ENCODE data around the gene TLCD1.
"Not testable (repeated sequence)": the region's sequence is repeated elsewhere in the genome, so short reads cannot be mapped to it uniquely, and the experiment has no call there.

TLCD1 gene

DNA sequence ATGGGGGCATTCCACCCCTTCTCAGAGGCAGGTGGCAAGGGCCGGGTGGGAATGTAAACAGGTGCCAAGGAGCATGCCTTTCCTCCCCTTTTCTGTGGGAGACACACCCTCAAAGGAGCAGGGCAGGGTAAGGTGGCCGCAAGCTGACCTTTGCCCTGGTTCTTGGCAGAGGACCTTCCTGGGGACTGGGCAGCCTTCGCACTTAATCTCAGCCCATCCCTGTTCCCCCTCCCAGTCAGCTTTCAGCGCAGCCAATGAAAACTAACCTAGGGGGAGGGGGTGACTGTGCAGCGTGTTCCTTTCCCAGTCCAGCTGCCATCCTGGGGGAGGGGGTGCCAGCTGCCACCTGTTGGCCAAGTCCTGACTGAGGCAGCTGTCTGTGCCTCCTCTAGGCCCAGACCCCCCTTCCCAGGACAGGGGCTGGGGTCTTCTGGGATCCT is 20.6 kb upstream of the TLCD1 start:
- DNase-seq (ENCODE audit: low spot score), result peak; percentile 67

DNA sequence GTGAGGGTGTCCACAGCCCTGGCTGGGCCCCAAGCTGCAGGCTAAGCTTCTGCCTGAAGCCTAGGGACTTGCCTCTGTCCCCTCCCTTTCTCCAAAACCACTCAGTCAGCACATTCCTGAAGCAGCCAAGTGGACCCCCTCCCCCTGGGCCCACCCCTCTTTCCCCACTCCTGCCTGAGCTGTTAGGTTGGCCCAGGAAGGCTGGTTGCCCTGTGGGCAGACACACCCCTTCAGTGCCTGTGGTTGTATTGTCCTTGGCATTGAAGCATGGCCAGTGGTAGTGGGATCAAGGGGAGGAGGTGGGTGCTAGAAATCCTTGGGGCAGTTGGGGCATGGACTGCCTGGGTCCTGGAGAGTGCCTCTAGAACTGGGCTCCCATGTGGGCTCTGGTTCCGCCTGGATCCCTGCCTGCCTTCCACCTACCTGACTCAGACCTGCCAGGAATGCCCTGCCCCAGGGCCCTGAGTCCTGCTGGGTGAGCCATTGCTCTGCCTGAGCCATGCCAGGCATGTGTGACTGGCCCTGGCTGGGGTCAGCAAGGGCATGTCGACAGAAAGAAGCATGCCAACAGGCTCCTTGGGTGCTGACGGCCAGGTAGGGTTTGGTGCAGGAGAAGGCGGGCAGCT is 19.9 kb upstream of the TLCD1 start:
- peak; percentile 92 for DNase-seq (ENCODE audit: low spot score)

DNA sequence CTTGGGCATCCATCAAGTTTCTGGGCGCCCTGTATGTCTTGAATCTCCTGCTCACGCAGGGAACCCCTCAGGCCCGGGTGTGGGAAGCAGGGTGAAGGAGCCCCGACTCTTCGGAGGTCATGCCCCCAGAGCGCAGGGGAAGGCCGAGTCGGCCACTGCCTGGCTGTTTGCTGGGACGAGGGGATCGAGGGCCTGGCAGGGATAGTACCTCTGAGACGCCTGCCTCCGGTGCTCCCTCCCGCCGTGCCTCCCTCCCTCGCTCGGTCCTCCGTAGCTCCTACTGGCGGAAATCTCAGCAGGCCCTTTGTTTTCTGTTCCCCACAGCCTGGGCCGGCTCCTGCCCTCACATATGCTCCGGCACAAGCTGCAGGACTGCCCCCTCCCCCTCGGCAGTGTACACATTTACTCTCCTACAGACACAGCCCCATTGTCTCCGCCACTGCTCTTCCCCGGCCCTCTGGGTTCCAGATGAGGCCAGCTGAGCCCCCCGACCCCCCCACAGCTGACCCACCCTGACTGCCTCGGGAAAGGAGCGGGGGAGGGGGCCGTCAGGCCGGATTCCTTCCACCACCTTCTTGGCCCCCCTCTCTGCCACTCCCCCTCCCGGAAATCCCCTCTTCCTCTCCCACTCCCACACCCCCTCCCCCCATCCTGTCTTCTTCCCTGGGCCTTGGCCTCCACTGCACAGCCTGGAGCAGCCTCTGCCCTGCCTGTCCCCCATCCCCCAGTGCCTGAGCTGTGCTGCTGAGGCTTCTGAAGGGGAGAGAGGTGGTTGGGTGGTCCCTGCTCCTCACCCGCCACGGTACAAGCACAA is 19.1 kb upstream of the TLCD1 start:
- peak; percentile 63 for DNase-seq (ENCODE audit: low spot score)

DNA sequence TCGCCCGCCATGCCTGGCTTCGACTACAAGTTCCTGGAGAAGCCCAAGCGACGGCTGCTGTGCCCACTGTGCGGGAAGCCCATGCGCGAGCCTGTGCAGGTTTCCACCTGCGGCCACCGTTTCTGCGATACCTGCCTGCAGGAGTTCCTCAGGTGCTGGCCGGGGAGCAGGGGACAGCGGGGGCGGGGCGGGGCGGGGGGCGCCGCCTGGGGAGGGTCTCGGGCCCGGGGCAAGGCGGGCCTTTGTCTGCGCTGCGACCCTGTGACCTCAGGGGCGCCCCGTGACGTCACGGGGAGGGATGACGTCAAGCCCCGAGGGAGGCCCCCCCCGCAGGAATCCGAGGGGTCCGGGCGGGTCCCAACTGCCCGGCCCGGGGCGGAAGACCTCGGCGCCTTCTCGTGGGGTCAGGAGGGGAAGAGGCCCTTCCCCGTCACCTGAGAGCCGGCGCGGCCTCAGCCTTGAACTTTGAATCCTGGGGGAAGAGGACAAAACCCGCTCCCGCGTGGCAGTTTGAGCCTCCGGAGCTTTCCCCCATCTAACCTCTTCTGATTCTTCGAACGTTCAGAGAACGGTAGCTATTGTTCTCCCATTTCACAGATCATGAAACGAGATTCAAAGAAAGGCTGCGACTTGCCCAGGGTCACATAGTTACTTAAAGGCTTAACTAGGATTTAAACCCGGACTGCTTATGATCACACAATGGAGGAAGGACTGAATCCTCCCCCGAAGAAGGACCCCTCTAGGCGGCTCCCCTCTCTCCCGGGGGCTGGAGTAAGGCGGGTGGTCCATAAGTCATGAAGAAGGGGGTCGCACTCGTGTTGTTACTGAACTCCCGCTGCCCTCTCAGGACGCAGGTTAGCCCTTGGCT is 18.3 kb upstream of the TLCD1 start:
- DNase-seq (ENCODE audit: low spot score), result peak; percentile 76

DNA sequence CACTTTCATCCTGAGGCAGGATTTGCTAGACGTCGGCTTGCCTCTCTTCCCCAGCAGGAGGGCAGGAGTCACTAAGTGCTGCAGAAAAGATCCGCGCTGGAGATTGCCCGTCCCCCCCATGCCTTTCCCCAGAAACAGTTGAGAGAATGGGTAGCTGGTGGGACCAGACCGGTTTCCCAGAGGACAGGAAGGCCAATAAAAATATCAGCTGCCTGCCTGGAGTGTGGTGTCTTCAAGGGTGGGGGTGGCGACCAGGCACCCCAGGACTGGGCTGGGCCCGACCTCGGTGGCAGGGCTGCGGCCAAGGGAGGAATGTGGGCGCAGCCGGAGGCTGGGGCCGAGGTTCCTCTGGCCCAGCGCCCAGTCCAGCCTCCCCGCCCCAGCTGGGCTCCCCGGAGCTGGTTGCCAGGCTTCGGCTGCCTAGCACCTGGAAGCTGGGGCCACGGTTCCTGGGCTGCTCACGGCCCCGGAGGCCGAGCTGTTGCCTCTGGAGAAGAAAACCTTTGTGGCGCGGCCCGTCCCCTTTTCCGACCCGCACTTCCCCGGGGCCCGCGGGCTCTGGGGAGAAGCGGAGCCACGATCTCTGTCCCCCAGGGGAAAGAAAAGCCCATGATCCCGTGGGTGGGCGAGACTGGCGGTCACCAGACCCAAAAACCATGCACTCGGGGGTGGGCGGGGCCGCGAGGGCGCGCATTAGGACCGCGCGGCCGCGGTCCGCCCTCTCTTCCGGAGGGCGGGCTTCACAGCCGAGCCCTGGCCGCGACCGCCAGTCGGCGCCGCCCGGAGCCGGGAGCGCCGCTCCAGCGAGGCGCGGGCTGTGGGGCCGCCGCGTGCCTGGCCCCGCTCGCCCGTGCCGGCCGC is 17.4 kb upstream of the TLCD1 start, which contains the start of gene TRAF4:
Gene TRAF4, plus strand, starts transcription at position 769 of the 861 bp plus-strand sequence. CDS start 102 bp downstream, outside the sequence.
- DNase-seq (ENCODE audit: low spot score), result peak; percentile 88

DNA sequence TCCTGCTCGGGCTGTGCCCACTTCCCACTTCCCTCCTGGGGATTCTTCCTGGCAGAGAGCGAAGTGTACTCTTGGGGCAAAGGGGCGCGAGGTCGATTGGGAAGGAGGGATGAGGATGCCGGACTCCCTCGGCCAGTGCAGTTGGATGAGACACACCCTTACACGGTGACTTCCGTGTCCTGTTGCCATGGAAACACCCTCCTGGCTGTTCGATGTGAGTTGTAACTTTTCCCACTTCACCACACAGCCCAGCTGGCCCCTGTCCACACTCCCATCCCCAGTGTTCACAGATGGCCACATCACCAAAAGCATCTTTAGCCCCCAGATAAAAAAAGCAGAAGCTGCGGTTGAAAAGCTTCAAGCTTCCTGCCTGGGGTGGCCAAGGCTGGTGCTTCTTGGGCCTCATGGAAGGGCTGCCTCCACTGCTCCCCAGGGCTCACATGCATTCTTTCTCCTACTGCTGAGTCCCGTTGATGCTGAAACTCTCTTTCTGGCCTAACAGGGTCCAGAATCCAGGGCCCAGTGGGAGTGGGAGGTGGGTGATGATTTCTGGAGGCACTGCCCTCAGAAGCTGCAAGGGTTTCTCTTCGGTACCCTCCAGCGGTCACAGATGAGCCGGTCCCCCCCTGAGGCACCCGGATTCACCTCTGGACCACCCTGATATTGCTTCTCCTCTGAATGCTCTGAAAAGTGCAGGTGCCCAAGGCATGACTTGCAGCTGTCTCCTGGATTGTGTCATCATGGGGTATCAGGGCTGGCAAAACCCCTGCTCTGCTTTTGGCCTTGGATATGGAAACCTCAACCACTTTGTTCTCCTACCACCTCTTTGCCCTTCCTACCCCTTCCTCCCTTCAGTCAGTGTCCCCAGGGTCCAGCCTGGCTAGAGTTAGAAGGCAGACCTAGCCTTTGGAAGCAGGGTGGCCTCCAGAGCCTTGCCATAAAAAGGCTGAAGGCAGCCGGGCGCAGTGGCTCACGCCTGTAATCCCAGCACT is 15.6 kb upstream of the TLCD1 start:
- DNase-seq (ENCODE audit: low spot score), result no peak

DNA sequence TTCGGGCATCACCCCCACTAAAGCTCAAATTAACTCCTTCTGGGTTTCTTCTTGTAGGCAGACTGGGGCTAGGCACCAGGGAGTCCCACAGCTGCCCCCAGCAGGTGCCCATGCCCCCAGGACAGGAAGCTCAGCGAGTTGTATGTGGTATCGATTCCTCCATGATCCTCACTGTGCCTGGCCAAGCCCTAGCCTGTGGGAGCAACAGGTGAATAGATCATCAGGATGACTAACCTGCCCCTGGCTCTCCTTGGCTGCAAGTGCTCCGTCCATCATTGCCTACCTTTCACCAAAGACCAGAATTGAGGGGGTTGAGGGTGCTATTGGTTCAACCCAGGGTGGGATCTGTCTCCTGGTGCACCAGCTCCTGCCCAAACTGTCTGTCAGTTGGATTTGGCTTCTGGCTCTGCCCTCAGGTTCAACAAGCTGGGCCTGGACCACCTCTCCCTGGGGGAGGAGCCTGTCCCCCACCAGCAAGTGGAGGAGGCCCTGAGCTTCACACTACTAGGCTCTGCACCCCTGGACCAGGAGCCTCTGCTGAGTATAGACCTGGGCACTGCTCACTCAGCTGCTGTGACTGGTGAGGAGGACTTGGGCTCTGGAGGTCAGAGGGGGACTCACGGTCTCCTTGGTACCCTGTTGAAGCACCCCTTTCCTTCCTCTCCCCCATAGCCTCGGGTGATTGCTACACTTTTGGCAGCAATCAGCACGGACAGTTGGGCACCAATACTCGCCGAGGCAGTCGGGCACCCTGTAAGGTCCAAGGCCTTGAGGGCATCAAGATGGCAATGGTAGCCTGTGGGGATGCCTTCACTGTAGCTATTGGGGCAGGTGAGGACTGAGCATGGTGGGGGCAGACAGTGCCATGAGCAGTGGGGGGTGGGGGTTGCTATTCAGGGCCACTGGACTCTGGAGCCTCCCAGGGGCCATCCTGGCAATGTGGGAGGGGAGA is 14.6 kb upstream of the TLCD1 start:
- DNase-seq (ENCODE audit: low spot score), result no peak

DNA sequence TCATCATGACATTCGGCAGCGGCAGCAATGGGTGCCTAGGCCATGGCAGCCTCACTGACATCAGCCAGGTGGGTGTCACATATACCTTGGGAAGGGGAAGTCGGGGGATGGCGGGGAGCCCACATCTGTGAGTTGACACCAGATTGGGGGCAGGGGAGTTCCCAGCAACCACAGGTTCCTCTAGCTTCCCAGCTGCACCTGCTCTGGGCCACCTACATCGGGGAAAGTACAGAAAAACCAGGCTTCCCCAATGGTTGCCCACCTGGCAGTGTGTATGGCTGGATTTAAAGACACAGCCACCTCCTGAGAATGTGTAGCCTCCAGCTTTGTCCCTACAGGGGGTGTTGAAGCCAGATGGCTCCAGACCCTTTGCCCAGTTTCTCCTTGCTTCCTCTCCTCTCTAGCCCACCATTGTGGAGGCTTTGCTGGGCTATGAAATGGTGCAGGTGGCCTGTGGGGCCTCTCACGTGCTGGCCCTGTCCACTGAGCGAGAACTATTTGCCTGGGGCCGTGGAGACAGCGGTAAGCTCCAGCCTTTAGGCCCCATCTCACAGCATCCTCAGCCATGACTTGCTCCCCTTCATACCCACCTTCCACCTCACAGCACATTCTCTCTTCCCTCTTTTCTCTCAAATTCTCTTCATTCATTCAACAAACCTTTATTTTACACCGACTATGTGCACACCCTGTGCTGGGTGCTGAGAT is 12.8 kb upstream of the TLCD1 start:
- no peak for DNase-seq (ENCODE audit: low spot score)

DNA sequence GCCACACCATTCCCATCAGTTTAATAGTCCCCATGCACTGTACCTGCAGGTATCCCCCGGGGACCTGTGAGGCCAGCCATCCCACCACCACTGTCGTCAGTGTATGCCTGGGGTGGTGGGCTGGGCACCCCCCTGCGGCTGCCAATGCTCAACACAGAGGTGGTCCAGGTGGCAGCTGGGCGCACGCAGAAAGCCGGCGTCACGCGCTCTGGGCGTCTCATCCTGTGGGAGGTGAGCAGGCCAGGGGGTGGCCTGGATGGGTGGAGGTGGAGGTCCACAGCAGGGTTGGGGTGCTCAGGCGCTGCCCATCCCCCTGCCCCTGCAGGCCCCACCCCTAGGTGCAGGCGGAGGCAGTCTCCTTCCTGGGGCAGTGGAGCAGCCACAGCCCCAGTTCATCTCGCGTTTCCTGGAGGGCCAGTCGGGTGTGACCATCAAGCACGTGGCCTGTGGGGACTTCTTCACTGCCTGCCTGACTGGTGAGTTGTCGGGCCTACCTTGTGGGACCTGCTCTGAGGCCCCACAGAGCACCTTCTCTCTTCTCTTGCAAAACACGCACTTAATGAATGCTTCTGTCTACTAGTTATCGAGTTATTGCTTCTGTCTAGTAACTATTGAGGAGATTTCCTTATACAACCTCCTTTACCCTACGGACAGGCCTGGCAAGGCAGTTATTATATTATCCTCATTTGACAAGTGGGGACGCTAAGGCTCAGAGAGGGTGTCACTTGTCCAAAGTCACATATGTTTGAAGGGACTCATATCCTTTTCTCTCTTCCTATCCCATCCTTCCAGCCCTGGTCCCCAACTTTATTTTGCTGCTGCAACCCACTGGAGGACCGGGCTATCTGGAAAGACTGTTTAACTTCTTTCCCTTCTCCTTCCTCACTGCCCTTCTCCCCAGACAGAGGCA is 12.0 kb upstream of the TLCD1 start:
- peak; percentile 79 for DNase-seq (ENCODE audit: low spot score)

DNA sequence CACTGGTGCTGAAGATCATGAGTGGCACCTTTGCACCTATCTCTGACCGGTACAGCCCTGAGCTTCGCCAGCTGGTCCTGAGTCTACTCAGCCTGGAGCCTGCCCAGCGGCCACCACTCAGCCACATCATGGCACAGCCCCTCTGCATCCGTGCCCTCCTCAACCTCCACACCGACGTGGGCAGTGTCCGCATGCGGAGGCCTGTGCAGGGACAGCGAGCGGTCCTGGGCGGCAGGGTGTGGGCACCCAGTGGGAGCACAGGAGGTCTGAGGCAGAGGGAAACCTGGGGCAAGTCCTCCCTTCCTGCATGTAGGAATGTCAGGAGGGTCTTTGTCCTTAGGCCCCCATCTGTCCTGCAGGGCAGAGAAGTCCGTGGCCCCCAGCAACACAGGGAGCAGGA is 11.3 kb upstream of the TLCD1 start:
- DNase-seq (ENCODE audit: low spot score), result no peak

DNA sequence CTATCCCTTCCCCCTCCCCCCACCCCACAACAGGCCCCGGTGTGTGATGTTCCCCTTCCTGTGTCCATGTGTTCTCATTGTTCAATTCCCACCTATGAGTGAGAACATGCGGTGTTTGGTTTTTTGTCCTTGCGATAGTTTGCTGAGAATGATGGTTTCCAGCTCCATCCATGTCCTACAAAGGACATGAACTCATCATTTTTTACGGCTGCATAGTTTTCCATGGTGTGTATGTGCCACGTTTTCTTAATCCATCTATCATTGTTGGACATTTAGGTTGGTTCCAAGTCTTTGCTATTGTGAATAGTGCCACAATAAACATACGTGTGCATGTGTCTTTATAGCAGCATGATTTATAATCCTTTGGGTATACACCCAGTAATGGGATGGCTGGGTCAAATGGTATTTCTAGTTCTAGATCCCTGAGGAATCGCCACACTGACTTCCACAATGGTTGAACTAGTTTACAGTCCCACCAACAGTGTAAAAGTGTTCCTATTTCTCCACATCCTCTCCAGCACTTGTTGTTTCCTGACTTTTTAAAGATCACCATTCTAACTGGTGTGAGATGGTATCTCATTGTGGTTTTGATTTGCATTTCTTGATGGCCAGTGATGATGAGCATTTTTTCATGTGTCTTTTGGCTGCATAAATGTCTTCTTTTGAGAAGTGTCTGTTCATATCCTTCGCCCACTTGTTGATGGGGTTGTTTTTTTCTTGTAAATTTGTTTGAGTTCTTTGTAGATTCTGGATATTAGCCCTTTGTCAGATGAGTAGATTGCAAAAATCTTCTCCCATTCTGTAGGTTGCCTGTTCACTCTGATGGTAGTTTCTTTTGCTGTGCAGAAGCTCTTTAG is 10.1 kb upstream of the TLCD1 start:
- DNase-seq (ENCODE audit: low spot score), result not testable (repeated sequence)

DNA sequence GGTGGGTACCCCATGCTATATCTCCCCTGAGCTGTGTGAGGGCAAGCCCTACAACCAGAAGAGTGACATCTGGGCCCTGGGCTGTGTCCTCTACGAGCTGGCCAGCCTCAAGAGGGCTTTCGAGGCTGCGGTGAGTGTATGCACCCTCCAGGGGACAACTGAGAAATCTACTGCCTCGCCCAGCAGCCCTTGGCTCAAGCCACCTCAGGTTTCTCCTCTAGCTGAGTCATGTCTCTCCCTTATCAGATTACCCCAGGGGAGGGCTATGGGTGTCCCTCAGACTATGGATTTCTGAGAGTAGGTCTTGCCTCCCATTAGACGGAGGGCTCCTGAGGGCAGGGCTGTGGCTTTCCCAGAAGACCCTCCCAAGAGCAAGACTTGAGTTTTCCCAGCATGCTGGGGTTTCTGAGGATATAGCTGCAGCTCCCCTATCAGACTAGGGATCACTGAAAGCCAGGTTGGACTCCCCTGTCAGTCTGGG is 9.2 kb upstream of the TLCD1 start:
- DNase-seq (ENCODE audit: low spot score), result no peak

DNA sequence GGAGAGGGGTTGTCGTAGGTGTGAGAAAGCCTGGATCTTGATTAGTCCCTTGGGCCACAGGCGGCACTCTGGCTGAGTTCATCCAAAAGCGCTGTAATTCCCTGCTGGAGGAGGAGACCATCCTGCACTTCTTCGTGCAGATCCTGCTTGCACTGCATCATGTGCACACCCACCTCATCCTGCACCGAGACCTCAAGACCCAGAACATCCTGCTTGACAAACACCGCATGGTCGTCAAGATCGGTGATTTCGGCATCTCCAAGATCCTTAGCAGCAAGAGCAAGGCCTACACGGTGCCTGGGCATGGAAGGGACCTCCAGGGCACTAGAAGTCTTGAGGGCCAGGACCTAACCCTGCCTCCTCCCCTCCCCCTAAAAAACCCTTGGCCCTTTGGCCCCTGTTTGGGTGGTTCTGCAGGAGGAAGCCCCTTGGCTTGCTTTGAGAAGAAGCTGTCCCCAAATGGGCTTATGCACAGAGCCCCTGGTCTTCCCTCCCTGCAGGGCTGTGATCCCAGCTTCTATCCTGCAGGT is 8.7 kb upstream of the TLCD1 start:
- no peak for DNase-seq (ENCODE audit: low spot score)

DNA sequence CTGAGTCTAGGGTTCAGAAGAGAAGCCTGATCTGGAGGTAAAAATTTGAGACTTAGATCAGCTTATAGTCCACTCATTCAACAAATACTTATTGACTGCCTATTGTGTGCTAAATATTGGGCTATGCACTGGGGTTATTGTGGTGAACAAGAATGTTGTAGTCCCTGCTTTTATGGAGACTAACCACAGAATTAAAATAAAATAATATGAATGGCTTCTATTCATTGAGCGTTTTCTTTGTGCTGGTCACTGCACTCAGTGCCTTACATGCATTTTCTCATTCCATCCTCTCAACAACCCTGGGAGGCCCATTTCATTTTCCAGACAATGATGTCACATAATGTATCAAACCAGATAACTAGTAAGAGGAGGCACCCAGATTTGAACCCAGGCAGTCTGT is 7.3 kb upstream of the TLCD1 start:
- no peak for DNase-seq (ENCODE audit: low spot score)

DNA sequence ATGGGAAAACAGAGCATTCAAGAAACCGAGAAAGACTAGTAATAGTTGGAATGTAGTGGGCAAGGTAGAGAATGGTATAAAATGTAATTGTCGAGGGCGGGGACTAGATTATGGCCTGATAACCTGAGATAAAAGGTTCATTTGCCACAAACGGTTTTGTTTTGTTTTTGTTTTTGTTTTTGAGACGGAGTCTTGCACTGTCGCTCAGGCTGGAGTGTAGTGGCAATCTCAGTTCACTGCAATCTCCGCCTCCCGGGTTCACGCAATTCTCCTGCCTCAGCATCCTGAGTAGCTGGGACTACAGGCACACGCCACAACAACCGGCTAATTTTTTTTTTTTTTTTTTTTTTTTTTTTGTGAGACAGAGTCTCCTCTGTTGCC is 3.9 kb upstream of the TLCD1 start:
- no peak for DNase-seq (ENCODE audit: low spot score)
